Cardiac muscle cell (in vitro differentiated cells and primary cell): ENCODE data around the gene H3-3A. TPM values are rescaled to one million over a fixed set of nuclear protein-coding genes. Genes with fewer than 3 reads are reported as not detected.
A peak's percentile ranks its signal among the peaks of the same experiment; 100 is the strongest.

ENCODE experiments used
- DNase-seq, 2 donors: peaks; one replicate each; pipeline versions ENCODE4 v3.0.0 to v3.0.0-alpha.2; 2010 to 2017; ENCODE audit warnings: low read depth in 1 of 2, low spot score in 1 of 2
- H3K27ac ChIP-seq: fragments of 200-600 bp; sonication (generic); 2 replicates; pipeline ENCODE4 v1.5.1; 2016
- H3K27me3 ChIP-seq: fragments of 200-600 bp; sonication (generic); 2 replicates; pipeline ENCODE4 v1.6.0; 2016; ENCODE audit warnings: control low read depth
- H3K36me3 ChIP-seq: fragments of 200-600 bp; sonication (generic); 2 replicates; pipeline ENCODE4 v1.5.1; 2016; ENCODE audit warnings: control low read depth
- H3K4me1 ChIP-seq: fragments of 200-600 bp; sonication (generic); 2 replicates; pipeline ENCODE4 v1.8.1; 2017; ENCODE audit warnings: low read depth, mild to moderate bottlenecking, mixed run types
- H3K4me3 ChIP-seq: fragments of 200-600 bp; sonication (generic); 2 replicates; pipeline ENCODE4 v1.5.1; 2016; ENCODE audit warnings: mild to moderate bottlenecking
- H3K9me3 ChIP-seq: fragments of 200-600 bp; sonication (generic); 2 replicates; pipeline ENCODE4 v1.5.1; 2017; ENCODE audit warnings: low read depth, mild to moderate bottlenecking, control low read depth
- CTCF ChIP-seq: IDR thresholded peaks from 2 replicates; pipeline ENCODE4 v1.5.1; 2012; ENCODE audit warnings: low read depth, mild to moderate bottlenecking, low read length
- polyA plus RNA-seq: library from polyadenylated mRNA; unstranded; fragments of >200 nt; fragmentation: Nextera tagmentation; extraction: Ambion mirVana; gene quantifications from 2 replicates; pipeline ENCODE4 v1.2.1, GENCODE V29; 2016
- total RNA-seq: library from RNA; depleted of rRNA; stranded (reverse); fragments of >200 nt; gene quantifications from 2 replicates; pipeline ENCODE4 v1.2.3, GENCODE V29; 2016

H3-3A gene
- total and polyA plus RNA-seq, 2 experiments from 2014 or later = 439 to 837 TPM

DNA sequence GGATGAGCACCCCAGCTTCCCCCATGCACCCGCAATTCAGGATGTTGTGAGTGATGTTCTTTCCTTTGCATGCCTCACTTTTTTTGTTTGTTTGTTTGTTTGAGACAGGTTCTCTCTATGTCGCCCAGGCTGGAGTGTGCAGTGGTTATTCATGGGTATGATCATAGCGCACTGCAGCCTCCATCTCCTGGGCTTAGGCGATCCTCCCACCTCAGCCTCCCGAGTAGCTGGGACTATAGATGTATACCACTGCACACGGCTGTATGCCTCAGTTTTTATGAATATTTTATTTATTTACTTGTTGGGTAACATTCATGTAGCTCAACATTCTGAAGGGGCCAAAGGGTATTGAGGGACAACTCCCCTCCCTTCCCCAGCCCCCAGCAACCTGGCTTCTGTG lies 54.8 kb downstream of the H3-3A start:
- no peaks in the 10 kb centered on the region for H3K27me3 ChIP-seq
- H3K27ac ChIP-seq = no peak overlapping the region
- TF ChIP-seq CTCF = no peak
- H3K4me1 ChIP-seq = peaks cover 5% of the 10 kb centered on the region
- H3K36me3 ChIP-seq = no peaks in the 10 kb centered on the region
- no peak overlapping the region for H3K4me3 ChIP-seq
- no peaks in the 10 kb centered on the region for H3K9me3 ChIP-seq
- DNase-seq = no peak

DNA sequence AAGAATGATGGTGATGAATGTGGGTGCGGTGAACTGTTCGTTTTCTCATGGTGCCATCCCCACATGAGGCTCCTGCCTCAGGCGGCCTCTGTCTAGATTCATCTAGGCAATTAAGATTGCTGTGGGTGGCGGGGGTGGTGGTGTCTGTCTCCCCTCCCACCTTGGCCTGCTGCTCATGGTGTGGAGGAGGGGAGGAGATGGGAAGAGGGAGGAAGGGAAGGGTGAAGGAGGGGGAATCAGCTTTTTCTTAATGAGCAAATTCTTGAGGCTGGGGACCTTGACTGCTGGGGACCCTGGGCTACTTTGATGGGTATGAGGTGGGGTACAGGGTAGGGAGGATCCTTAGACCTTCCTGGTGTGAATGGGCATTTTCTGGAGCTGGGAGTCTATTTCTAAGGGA lies 55.8 kb downstream of the H3-3A start:
- no peak for TF ChIP-seq CTCF

DNA sequence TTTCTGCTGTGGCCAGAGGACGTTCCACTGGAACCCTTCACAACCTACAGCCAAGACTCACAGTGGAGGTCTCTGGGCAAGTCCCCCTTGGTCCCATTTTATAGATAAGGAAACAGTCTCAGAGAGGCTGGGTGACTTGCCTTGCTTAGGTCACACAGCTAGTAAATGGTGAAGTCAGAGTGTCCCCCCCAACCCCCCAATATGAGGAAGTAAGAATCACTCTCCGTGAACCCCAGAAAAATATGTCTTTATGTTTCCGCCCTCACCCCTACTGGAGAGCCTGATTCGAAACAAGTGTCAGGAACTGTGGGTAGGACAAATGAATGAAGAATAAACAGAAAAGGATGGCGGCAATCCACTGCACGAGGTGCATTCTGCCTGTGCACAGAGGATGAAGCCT lies 56.7 kb downstream of the H3-3A start:
- H3K36me3 ChIP-seq = no peaks in the 10 kb centered on the region
- H3K27ac ChIP-seq = no peak overlapping the region
- no peak for TF ChIP-seq CTCF
- peaks cover 7% of the 10 kb centered on the region for H3K27me3 ChIP-seq
- H3K4me1 ChIP-seq = peaks cover 5% of the 10 kb centered on the region
- no peak overlapping the region for H3K4me3 ChIP-seq
- no peak for DNase-seq
- H3K9me3 ChIP-seq = no peaks in the 10 kb centered on the region

More for the DNA sequence above, 55.8 kb downstream of the H3-3A start:
- peaks cover 5% of the 10 kb centered on the region for H3K4me1 ChIP-seq
- H3K27me3 ChIP-seq = peaks cover 7% of the 10 kb centered on the region
- DNase-seq = no peak
- no peaks in the 10 kb centered on the region for H3K36me3 ChIP-seq
- H3K4me3 ChIP-seq = no peak overlapping the region
- H3K9me3 ChIP-seq = no peaks in the 10 kb centered on the region
- H3K27ac ChIP-seq = no peak overlapping the region

DNA sequence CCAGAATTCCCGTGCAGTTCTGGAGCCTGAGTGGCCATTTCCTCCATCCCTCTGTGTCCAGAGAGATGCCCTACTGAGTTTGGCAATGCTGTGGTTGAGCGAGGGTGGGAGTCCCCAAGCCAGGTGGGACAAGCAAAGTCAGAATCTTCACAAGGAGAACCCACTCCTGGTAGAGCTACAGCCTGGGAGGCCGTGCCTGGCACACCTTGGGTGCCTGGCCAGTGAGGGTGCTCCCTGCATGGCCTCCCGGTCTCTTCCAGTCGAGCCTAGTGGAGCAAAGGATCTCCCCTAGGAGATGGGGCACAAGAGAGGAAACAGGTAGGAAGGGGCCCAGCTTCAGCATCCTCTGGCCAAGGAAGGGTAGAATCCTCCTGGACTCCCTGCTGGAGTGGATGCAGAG lies 57.9 kb downstream of the H3-3A start:
- Histone ChIP-seq H3K9me3 (no peaks in the 10 kb centered on the region), H3K4me3 (no peak overlapping the region), H3K4me1 (peaks cover 5% of the 10 kb centered on the region), H3K36me3 (no peaks in the 10 kb centered on the region), H3K27ac (no peak overlapping the region), H3K27me3 (peaks cover 7% of the 10 kb centered on the region)
- no peak for DNase-seq
- no peak for TF ChIP-seq CTCF

DNA sequence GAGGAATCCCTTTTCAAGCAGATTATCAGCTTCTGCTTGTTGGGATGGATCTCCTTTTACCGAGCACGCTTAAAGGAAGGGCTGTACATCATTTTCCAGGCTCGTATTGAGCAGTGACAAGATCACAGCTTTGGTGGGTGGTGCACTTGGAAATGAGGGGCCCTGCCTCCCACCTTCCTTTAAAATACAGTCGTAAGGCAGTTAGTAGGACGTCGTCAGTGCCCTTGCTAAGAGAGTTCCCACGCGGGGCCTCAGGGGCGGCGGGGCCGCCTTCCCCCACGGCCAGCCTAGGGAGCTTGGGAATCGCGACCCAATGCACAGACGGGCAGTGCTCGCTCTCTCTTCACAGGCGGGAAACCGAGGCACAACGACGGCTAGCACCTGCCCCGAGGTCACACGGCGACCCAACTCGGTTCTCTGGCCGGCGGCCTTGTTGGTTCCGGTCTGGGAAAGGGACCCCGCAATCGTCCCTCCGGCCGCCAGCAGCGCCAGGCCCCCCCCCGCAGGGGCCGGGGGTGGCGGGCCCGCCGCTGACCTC lies 58.6 kb downstream of the H3-3A start:
- Histone ChIP-seq H3K27me3 (peaks cover 7% of the 10 kb centered on the region), H3K36me3 (no peaks in the 10 kb centered on the region), H3K27ac (no peak overlapping the region), H3K4me1 (peaks cover 5% of the 10 kb centered on the region), H3K4me3 (peak overlapping the region; percentile 37), H3K9me3 (no peaks in the 10 kb centered on the region)
- TF ChIP-seq CTCF = no peak
- no peak for DNase-seq

Other genes with a start within 250 kb of the H3-3A start
- gene TMEM63A, start 180.3 kb upstream of the H3-3A start, total RNA-seq = 17.0 and 37.0 TPM in 2 replicates
- 19.3 and 34.2 TPM in 2 replicates for gene TMEM63A, start 180.3 kb upstream of the H3-3A start, polyA plus RNA-seq
- gene LEFTY1, start 173.6 kb upstream of the H3-3A start, total RNA-seq = 0.83 TPM in 1 of 2 replicates, not detected in the other
- gene LEFTY1, start 173.6 kb upstream of the H3-3A start, polyA plus RNA-seq = 0.25 TPM in 1 of 2 replicates, not detected in the other
- gene PYCR2, start 138.5 kb upstream of the H3-3A start, total RNA-seq = 45.1 and 62.9 TPM in 2 replicates
- 66.3 and 75.9 TPM in 2 replicates for gene PYCR2, start 138.5 kb upstream of the H3-3A start, polyA plus RNA-seq
- gene LEFTY2, start 121.5 kb upstream of the H3-3A start, total RNA-seq = 4.0 and 14.0 TPM in 2 replicates
- gene LEFTY2, start 121.5 kb upstream of the H3-3A start, polyA plus RNA-seq = 2.7 and 9.0 TPM in 2 replicates
- gene SDE2, start 63.4 kb upstream of the H3-3A start, total RNA-seq = 16.1 and 21.1 TPM in 2 replicates
- 17.6 and 28.3 TPM in 2 replicates for gene SDE2, start 63.4 kb upstream of the H3-3A start, polyA plus RNA-seq
- 37.3 and 47.4 TPM in 2 replicates for gene ACBD3, start 124.0 kb downstream of the H3-3A start, total RNA-seq
- gene ACBD3, start 124.0 kb downstream of the H3-3A start, polyA plus RNA-seq = 41.7 and 45.5 TPM in 2 replicates
- gene MIXL1, start 160.9 kb downstream of the H3-3A start, total RNA-seq = 3.7 and 5.4 TPM in 2 replicates
- 8.0 and 11.1 TPM in 2 replicates for gene MIXL1, start 160.9 kb downstream of the H3-3A start, polyA plus RNA-seq
- 11.3 and 12.6 TPM in 2 replicates for gene LIN9, start 246.4 kb downstream of the H3-3A start, total RNA-seq
- 9.7 and 16.6 TPM in 2 replicates for gene LIN9, start 246.4 kb downstream of the H3-3A start, polyA plus RNA-seq